ENCODE results near the gene GPLD1.

Gene GPLD1

DNA sequence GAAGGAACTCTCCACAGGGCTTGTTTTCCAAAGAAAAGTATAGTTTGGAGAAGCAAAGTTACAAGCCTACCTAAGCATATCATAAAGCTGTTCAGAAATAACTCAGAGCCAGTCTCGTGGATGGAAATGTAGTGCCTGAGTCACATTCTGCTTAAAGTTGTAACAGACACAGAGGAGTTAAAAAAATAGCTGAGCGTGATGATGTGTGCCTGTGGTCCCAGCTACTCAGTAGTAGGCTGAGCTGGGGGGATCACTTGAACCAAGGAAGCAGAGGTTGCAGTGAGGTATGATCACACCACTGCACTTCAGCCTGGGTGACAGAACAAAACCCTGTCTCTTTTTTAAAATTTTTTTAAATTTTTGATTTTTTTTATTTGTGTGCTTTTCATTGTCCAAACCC is 12.0 kb upstream of the GPLD1 start:
- no peak for DNase-seq (ENCODE audit: low read depth)

DNA sequence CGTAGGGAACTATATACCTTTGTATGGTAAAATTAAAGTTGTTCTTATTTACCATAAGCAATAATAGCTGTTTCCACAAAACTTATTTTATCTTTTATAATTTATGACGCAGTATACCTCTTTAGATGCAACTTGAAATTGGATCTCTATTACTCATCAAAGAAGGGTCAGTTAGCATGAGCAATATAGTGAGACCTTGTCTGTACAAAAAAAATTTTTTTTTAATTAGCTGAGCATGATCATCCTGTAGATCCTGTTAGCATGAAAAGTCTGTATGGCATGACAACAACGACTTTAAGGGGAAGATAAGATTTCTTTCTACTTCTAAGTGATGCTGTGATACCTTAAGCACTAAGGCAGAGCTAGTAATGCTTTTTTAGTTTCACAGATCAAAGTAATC is 11.3 kb upstream of the GPLD1 start:
- DNase-seq (ENCODE audit: low read depth), result no peak

DNA sequence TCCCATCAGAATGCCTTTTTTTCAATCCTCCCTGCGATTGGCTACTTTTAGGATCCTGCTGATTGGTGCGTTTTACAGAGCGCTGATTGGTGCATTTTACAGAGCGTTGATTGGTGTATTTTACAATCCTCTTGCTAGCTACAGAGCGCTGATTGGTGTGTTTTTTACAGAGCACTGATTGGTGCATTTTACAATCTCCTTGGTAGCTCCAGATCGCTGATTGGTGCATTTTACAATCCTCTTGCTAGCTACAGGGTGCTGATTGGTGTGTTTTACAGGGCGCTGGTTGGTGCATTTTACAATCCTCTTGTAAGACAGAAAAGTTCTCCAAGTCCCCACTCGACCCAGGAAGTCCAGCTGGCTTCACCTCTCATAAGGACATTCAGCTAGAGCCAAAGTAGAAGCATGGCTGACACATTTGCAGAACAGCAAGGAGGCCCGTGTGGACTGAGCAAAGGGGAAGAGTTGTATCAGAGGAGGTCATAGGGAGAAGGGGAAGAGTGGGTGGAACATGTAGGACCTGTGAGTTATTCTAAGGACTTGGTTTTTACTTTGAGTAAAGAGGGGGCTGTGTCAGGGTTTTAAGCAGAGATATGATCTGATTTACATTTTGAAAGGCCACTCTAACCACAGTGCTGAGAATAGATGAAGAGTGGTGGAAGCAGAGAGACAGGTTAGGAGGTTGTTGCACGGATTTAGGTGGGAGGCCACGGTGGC is 8.0 kb upstream of the GPLD1 start:
- no peak for DNase-seq (ENCODE audit: low read depth)

DNA sequence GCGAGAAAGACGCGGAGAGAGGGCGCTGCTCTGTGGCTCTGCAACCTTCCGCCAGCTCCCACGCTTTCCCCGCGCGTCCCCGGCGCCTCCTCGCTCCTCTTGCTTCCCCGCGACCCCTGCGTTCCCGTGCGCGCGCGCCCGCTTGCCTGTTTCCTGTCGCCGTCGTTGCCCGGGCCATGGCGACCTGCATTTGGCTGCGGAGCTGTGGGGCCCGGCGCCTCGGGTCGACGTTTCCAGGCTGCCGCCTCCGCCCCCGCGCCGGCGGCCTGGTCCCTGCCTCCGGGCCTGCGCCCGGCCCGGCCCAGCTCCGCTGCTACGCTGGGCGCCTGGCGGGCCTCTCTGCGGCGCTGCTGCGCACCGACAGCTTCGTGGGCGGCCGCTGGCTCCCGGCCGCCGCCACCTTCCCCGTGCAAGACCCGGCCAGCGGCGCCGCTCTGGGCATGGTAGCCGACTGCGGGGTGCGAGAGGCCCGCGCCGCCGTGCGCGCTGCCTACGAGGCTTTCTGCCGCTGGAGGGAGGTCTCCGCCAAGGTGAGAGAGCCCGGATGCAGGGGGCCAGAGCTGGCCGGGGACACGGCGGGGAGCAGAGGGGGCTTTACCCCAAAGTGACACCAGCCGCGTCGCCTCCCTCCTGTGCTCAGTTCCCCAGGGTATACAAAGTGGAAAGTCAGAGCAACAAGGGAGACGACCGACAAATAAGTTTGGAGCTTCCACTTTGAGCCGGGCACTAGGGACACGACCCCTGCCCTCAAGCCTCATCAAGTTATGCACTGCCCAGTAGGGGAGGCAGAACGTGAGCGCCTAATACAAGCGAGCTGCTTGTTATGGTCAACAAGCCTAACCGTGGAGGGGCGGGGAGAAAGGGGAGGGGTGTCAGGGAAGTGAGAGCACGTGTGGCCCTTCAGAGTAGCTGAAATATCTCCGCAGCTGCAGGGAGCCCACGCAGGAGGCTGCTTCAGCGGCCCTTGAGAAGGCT is 5.7 kb upstream of the GPLD1 start, which contains the start of gene ALDH5A1:
Gene ALDH5A1 (plus strand): TSS at position 149 of the 975 bp plus-strand sequence. CDS start 28 bp downstream, at position 177.
- DNase-seq (ENCODE audit: low read depth), result peak; percentile 47

DNA sequence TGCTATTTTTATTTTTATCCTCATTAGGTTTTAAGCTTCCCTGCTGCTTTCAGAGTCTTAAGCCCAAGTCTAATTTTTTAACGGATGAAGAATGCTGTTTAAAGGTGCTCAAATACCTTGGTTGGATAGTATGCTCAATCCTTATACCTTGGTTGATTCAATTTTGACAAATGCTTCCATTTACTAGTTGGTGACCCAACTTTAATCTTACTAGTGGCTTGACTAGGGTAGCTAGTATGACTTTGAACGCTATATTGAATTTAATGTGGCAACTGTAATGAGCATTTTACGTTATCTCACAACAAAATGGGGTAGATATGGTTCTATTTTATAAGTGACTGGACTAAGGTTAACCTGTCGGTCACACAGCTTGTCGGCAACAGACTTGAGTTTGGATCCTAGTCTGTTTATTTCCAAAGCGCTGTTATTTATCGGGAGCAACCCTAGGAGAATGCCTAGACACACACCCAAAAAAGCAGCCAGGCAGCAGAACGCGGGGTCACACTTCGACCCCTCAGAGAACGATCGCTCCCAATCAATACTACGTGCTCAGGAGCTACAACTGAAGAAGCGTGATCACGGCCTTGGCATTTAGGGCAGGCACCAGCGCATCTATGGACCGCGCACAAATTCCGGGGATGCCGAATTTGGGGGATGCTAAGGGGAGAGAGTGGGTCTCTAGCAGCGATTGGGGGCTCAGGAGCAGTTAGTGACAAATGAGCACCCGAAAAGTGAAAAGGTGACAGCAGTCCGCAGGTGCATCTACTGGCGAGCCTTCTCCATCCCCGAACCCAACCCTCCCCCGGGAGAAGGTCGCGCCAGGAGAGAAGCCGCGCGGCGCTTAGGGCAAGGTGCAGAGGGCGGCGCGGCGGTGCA is 4.8 kb upstream of the GPLD1 start:
- DNase-seq (ENCODE audit: low read depth), result no peak

DNA sequence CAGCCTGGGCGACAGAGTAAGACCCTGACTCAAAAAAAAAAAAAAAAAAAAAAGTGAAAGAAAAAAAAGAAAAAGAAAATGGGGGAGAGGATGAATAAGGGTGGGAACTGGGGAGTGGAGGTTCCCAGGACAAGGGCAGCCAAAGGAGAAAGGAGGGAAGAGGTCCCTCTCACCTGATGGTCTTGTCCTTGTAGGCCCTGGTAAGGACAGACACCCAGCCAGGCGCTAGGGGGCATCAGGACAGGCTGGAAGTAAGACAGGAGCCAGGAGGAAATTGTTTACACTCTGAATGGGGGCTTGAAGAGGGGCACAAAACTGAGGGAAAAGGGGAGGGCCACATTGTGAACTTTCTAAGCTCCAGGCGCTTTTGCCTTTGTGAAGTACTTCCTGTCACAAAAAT is 3.1 kb upstream of the GPLD1 start:
- no peak for DNase-seq (ENCODE audit: low read depth)

DNA sequence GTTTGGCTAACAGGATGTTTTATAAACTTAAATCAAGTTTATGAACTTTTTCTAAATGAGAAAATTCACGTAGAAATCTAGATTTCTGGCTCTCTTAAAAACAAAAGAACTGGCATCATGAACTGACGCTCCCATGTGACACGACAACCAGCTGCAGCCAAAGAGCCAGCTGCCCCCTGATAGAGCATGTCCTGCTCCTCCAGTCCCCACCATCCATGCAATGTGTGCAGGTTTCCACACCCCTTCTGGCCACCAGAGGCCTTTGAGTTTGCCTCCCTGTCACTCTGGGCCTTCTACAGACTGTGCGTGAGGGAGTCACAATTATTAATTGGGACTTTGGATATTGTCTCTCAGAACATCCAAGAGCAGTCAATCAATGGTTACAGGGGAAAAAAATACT is 1.6 kb upstream of the GPLD1 start:
- DNase-seq (ENCODE audit: low read depth), result no peak

DNA sequence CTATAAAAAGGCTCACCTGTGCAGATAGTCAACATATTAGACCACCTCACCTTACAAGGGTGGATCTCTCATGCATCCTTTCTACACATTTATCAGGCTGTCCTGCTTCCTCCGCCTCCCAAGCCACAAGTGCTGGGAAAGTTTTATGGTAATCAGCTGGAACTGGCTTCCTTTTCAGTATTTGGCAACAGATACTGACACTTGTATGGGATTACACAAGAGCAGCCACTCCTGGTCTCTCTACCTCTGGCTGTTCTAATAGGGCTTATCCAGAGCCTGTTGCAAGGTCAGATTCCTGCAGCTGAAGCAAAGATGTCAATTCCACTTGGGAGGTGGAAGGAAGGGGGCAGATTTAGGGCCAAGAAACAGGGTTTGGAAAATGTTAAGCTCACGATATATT is 503 bp upstream of the GPLD1 start:
- no peak for DNase-seq (ENCODE audit: low read depth)

DNA sequence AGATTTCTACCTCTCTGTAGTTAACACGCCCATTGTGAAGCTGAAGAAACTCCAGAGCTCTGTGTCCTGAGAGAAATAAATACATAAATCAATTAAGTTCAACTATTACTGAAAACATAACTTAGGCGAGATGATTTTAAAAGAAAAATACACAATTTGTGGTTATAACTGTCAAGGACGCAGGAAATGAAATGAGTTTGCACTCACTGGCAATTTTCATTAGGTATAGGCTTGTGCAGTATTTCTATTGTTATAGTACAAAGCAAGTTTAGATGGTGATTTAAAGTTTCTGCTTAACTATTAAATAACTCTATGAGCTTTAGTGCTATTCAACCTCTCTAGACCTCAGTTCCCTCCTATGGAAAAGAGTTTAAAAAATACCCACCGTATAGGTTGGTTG is 3.3 kb downstream of the GPLD1 start:
- DNase-seq (ENCODE audit: low read depth), result no peak

DNA sequence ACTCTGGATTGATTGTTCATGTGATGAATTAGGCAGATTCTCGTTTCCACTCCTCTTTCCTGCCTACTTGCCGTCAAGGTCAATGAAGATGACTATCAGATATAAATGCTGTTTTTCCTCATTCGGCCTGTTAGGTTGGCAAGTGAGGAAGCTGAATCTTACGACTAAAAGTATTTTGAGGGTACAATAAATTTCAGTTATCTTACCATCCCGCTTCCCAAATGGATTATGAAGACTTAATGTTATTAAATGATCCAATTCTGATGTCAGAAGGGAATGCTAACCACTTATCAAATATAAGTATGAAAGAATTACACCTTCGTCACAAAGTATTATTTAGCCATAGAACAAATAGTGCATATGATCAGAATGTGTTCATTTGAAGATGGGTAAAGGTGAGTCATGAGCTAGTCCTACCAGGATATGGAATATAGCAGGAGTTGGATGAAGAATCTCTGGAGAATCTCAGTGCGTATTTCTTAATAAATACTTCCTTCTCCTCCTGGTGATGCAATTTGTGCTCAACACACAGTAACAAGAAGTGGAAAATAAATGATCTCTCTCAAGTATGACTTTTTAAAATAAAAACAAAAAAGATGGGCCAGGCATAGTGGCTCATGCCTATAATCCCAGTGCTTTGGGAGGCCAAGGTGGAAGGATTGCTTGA is 4.6 kb downstream of the GPLD1 start:
- no peak for DNase-seq (ENCODE audit: low read depth)

DNA sequence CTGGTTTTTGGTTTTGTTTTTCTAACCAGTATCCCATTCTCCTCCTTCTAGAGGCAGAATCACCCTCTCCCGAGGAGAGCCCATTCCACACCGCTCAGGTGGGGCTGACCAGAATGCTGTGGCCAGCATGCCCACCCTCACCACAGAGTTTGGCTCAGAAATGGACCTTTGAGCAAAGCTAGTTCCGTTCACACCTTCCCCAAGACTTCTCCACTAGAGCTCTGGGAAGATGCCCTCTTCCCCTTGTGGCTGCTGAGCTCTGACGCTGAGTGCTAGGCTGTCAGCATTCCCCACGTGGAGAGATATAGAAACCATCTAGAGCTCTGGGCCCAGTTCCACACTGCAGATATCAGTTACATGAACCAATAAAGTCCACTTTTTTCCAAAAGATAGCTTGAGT is 7.9 kb downstream of the GPLD1 start:
- no peak for DNase-seq (ENCODE audit: low read depth)

DNA sequence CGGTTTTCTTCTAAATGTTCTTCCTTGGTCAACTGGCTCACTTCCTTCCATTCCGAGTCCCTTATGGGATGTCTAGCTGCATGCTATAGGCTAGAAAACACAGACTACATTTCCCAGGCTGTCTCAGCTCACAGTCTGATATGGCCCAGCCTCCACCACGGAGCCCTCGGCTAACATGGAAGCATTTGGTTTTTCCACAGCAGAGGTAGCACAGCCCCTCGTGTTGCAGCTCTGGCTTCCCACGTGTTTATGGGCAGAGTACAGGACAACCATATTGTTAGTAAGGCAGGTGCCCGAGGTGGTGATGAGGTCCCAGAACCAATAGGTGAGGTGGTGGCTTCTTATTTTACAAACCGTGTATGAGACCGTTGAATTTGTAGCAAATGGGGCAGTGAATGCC is 8.7 kb downstream of the GPLD1 start:
- no peak for DNase-seq (ENCODE audit: low read depth)

DNA sequence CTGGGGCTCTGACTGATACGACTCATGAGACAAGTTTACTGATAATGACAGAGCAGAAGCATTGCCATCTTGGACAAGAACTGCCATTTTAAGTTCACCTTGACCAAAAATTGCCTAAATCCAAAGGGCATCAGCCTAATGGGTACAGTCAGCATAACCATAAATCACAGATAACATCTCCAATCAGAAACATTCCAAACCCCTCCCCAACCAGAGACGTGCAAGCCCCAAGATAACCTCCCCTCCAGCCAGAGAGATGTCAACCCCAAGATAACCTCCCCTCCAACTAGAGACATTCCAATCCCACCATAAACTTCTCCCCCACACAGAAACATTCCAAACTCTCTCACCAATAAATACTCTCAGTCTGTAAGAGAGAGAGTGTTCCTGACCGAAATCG is 10.5 kb downstream of the GPLD1 start:
- DNase-seq (ENCODE audit: low read depth), result no peak

DNA sequence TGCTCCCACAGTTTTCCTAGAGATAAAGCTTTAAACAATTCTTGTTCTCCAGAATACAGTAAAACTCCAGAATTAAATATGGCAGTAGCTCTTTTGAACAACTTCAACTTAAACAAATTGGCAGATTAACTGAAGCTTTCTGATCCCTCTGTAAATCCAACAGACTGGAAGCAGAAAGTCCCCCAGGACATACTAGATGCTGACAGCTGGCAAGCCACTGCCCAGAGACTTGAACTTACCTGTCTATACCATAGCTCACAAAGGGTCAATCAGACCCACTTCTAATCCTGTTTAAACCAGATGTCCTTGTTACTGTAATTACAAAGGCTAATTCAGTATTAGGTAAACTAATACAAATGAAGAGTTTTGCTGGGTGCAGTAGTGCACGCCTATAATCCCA is 12.3 kb downstream of the GPLD1 start:
- DNase-seq (ENCODE audit: low read depth), result no peak

DNA sequence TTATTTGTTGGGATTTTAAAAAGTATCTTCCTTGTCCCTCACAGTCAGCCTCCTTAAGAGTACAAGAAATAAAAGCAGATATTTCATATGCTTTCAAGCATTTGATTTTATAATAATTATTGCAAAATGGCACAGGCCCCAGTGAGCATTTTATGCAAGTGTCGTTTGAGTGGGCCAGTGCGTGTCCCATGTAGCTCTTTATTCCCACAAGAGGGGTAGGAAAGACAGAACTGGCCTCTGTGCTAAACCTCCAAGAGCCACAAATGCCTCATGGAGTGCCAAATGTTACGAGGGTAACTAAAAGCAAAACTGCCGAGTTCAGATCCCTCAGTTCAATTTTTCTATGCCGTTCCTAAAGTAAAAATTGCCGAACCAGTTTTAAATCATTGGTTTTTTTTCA is 12.7 kb downstream of the GPLD1 start:
- DNase-seq (ENCODE audit: low read depth), result no peak

DNA sequence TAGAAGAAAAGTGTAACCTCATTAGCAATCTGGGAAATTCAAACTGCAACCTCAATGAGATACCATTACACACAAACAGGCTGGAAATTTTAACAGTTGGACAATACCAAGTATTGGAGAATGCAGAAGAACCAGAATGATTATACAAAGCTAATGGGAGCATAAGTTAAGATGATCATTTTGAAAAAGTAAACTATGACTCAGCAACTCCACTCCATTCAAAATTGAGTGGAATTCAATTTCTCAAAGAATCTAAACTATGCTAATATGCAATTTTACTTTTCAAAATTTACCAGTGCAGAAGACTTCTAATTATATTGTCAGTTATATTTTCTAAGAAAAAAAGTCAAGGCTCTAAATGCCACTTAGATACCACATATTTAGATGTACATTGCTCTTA is 17.2 kb downstream of the GPLD1 start:
- no peak for DNase-seq (ENCODE audit: low read depth)

DNA sequence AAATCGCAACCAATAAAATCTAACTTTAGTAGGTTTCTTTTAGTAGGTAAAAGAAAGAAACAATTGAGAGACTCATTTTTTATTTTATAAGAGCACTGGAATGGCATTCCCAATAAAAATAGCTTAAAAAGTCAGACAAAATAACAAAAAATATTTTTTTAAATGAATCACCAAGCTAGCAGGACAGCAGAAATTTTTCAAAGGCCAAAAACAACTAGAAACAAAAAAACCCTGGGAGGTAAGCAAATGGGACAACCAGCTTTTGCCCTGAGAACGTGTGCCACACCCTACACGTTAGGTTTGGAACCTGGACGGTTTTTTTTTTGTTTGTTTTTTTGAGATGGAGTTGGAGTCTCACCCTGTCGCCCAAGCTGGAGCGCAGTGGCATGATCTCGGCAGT is 19.6 kb downstream of the GPLD1 start:
- no peak for DNase-seq (ENCODE audit: low read depth)

DNA sequence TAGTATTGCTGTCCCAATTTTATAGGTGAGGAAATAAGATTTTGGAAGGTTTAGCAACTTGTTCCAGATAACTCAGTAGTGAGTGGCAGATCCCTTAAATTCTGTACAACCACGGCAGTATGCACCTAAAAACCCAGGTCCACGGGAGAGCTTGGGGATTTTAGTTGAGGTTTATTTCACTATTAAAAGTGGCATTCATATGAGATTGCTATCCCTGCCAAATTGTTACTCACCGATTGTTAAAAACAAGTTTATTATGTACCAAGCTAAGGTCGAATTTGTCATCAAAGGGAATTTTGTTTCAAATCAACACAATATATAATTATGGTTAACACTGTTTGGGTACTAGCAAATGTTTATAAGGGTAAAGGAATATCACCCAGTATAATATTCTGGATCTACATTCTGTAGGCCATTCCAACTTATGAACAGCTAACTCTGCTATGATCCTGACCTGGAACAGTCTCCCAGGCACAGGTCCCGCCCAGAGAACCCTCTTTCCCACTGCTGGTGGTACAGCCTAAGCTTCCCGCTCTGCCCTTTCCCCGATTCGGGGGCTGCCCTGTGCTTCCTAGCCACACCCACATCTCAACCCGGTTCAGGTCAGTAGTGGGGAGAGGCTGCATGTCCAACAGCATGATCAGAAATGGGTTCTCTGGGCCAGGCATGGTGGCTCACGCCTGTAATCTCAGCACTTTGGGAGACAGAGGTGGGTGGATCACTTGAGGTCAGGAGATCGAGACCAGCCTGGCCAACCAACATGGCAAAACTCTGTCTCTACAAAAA is 24.9 kb downstream of the GPLD1 start:
- DNase-seq (ENCODE audit: low read depth), result no peak

DNA sequence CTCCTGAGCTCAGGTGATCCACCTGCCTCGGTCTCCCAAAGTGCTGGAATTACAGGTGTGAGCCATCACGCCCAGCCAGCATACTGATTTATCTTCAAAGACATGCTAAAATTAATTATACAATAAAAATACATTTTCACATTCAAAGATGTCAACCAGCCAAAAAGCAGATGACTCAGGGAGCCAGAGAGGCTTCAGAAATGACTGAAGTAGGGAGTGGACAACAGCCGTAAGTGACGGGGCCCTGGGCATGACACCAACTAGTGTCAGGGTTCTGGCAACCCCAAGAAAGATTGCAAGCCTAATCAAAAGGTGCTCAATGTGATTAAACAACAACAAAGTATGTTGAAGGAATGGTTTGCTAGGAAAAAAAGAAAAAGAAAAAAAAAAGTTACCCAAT is 28.4 kb downstream of the GPLD1 start:
- DNase-seq (ENCODE audit: low read depth), result no peak

DNA sequence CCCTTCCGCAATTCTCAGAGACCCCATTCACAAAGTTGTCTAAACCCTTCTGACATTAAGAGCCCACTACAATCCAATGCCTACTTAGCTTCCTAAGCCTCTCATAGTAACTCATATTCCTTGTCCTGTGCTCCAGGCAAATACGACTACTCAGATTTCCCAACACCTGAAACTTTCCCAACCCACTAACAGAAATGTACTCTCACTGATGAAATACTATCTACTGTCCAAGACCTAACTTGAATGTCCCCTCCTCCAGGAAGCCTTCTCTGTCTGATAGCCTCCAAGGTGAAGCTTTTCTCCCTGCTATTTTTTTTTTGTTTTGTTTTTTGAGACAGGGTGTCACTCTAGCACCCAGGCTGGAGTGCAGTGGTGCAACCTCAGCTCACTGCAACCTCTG is 30.4 kb downstream of the GPLD1 start:
- no peak for DNase-seq (ENCODE audit: low read depth)

DNA sequence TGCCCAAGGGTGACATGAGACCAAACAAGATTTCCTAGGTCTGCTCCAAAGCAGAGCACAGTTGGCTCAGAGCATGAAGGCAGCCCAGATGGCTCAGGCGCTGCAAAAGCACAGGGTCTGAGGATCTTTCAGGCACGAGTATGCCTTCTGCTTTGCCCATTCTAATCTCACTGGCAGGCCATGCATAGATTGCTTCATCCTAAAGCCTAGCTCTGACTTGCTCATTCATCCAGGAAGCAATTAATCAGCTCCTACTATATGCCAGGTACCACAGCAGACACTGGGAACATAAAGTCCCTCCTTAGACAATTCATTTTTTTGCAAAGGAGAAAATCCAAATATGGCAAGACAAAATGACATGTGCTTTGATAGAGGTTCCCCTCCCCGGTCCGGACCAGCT is 31.2 kb downstream of the GPLD1 start:
- DNase-seq (ENCODE audit: low read depth), result no peak

Measured in stimulated activated CD8-positive, alpha-beta memory T cell treated with anti-CD3 and anti-CD28 coated beads, Interleukin-15, amount 100 ng/mL, for 1 hour (primary cell).